GM15510 (cell line): ENCODE measurements around the gene ADAD2.

Experiments used
- POLR2A ChIP-seq: IDR thresholded peaks from 3 replicates; pipeline ENCODE4 v1.6.1; 2011; ENCODE audit warnings: borderline replicate concordance; ENCODE audit not compliant: insufficient read length; ENCODE audit errors: extremely low read depth

ADAD2 gene

GRCh38 chr16:84225126-84225525, 34.2 kb downstream of the ADAD2 start:
- TF ChIP-seq POLR2A: no peak

- TF ChIP-seq POLR2A: no peak
Measured at GRCh38 chr16:84225571-84225970, 34.6 kb downstream of the ADAD2 start.

GRCh38 chr16:84226026-84226425, 35.1 kb downstream of the ADAD2 start:
- TF ChIP-seq POLR2A: no peak

- TF ChIP-seq POLR2A: no peak
Measured at GRCh38 chr16:84227548-84227947, 36.6 kb downstream of the ADAD2 start.

- TF ChIP-seq POLR2A: no peak
Measured at GRCh38 chr16:84228256-84228838, 37.4 kb downstream of the ADAD2 start.

GRCh38 chr16:84229471-84229870, 38.5 kb downstream of the ADAD2 start:
- TF ChIP-seq POLR2A: no peak

GRCh38 chr16:84232060-84232459, 41.1 kb downstream of the ADAD2 start:
- no peak for TF ChIP-seq POLR2A

GRCh38 chr16:84232969-84233368, 42.0 kb downstream of the ADAD2 start:
- TF ChIP-seq POLR2A: no peak

GRCh38 chr16:84233748-84234147, 42.8 kb downstream of the ADAD2 start:
- no peak for TF ChIP-seq POLR2A

- TF ChIP-seq POLR2A: no peak
Measured at GRCh38 chr16:84234321-84235241, 43.6 kb downstream of the ADAD2 start.

- TF ChIP-seq POLR2A: no peak
Measured at GRCh38 chr16:84236671-84237070, 45.7 kb downstream of the ADAD2 start.

- no peak for TF ChIP-seq POLR2A
Measured at GRCh38 chr16:84237994-84238750, 47.2 kb downstream of the ADAD2 start.

GRCh38 chr16:84239141-84239769, 48.3 kb downstream of the ADAD2 start:
- no peak for TF ChIP-seq POLR2A

GRCh38 chr16:84239909-84240308, 49.0 kb downstream of the ADAD2 start, which contains the start of gene KCNG4:
KCNG4 (minus strand) TSS chr16:84240012; CDS start chr16:84237485, 2,527 bp downstream.
- TF ChIP-seq POLR2A: no peak

GRCh38 chr16:84240455-84240854, 49.5 kb downstream of the ADAD2 start:
- no peak for TF ChIP-seq POLR2A
